HG03097 (cell line): ENCODE measurements around the gene TMEM212.
A peak's percentile ranks its signal among the peaks of the same experiment; 100 is the strongest.
"Not testable (repeated sequence)": the region's sequence is repeated elsewhere in the genome, so short reads cannot be mapped to it uniquely, and the experiment has no call there.

Source experiments
- ATAC-seq: cut with Tn5 transposase; IDR thresholded peaks from one replicate; pipeline ENCODE4 v1.9.1; 2021; ENCODE audit not compliant: unreplicated experiment, low FRiP score

The TMEM212 gene

DNA sequence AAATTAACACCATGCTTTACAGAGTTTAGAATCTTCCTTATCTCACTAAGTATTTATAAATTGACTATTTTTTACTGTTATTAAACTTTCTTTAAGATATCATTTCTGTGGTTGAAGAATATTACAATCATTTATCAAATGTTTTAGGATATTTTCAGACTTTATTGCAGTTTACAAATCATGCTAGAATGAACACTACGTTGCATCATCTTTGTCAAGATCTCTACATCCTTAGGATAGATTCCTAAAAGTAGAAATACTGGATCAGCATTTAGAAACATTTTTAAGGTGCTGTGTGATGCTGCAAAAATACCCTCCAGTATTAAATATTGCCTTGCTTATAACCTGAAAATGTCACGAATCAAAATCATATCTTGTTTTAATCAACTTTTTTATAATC is 30.3 kb upstream of the TMEM212 start:
- no peak for ATAC-seq

DNA sequence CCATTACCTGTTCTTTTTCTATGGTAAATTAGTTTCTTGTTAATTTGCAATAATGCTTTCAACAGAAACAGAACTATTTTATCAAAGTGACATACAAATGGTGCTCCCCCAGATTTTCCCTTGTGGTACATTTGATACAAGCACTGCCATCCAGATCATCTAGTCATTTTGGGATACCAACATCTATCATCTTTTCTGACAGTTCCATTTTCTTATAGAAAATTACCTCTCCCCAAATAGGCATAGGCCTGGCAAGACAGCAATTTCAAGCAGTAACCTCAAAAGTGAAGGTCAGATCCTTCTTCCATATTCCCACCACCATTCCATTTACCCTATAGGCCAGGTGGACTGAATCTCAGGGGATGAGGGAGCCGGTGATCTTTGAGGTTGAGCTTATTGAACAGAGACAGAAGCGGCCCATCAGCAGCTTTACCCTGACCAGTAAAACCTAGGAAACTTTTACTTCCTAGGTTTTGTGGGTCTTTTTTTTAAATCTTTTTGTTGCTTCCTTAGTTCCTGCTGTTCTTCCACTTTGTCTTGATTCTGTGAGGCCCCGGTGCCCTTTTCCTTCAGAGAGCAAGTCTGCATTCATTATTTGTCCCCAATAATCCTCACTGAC is 29.8 kb upstream of the TMEM212 start:
- ATAC-seq, result no peak

GRCh38 chr3:171813897-171814460 is 29.2 kb upstream of the TMEM212 start:
- ATAC-seq, result no peak

DNA sequence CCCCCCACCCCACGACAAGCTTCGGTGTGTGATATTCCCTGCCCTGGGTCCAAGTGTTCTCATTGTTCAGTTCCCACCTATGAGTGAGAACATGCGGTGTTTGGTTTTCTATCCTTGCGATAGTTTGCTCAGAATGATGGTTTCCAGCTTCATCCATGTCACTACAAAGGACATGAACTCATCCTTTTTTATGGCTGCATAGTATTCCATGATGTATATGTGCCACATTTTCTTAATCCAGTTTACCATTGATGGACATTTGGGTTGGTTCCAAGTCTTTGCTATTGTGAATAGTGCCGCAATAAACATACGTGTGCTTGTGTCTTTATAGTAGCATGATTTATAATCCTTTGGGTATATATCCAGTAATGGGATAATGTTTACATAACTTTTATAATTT is 28.5 kb upstream of the TMEM212 start:
- not testable (repeated sequence) for ATAC-seq

GRCh38 chr3:171815973-171816595 is 27.1 kb upstream of the TMEM212 start:
- no peak for ATAC-seq

DNA sequence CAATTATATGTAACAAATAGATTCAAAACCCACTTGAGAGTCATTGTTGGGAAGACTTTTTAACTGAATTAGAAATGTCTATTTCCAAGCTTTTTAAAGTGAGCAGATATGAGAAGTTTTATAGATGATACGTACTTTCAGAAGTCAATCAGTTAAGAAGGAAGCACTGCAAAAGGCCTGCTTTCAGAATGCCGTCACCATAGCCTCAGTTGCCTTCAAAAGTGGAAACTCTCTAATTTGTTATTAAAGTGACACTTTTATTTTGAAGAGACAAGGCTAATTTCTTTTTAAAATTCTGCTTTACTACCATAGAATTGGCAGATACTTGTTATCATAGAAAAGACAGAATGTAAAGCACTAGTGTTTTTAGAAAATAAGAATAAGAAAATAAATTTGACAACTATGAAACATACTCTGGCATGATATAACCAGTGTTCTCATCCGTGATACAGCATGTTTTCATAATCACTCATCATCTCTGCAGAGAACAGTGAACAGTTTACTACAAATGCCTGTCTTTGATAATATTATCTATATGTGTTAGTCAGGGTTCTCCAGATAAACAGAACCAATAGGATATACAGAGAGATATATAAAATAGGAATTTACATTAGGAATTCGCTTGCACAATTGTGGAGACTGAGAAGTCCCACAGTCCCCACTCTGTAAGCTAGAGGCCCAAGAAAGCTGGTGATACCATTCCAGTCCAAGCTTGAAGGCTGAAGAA is 25.9 kb upstream of the TMEM212 start:
- ATAC-seq, result no peak

DNA sequence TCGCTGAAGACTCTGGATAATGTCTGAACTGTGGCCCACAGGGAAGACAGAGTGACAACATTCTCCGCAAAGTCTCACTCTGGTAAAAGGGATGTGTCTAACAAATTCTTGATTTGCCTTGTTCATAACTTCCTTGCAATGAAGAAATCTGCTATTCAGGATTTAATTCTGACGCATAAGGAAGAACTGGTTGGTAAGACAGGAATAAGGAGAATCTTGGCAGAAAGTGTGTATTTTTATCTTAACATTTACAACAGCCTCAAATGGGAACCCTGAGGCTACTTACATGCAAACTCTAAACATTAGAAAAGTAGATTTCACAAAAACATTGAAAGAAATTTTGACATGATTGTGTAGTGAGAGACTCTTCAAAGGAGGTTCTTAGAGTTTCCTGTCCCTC is 22.1 kb upstream of the TMEM212 start:
- ATAC-seq, result no peak

GRCh38 chr3:171821778-171822358 is 21.3 kb upstream of the TMEM212 start:
- ATAC-seq, result no peak

- peak; percentile 96 for ATAC-seq
Measured at GRCh38 chr3:171822431-171823106, 20.6 kb upstream of the TMEM212 start.

DNA sequence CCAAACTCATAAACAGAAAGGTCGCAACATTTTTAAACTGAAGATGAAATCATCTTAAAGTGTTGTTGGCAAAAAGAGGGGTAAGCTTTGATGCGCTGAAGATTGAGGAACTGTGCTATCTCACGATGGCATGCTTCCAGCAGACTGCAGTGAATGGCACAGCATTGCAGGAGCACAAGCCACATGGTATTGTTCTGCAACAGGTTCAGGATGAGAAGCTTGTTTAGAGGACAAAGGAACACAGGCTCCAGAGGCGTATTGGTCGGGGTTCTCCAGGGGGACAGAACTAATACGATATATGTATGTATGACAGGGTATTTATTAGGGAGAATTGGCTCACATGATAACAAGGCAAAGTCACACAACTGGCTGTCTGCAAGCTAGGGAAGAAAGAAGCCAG is 19.0 kb upstream of the TMEM212 start:
- ATAC-seq, result no peak

DNA sequence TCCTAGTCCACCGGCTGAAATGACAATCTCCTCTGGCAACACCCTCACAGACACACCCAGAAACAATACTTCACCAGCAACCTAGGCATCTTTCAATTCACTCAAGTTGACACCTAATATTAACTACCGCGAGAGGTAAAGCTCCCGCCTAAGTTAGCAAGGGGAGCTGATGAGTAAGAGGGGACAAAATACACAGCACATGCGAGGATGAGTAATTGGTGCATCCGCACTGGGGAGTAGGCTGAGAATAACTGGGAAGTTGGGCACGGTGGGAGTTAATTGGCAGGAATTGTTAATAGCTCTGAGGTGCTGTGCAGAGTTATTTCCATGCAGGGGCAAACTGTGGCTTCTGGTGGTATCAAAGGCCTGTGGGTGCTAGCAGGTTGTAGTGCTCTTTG is 18.3 kb upstream of the TMEM212 start:
- no peak for ATAC-seq

- ATAC-seq, result no peak
Measured at GRCh38 chr3:171825222-171825828, 17.8 kb upstream of the TMEM212 start.

DNA sequence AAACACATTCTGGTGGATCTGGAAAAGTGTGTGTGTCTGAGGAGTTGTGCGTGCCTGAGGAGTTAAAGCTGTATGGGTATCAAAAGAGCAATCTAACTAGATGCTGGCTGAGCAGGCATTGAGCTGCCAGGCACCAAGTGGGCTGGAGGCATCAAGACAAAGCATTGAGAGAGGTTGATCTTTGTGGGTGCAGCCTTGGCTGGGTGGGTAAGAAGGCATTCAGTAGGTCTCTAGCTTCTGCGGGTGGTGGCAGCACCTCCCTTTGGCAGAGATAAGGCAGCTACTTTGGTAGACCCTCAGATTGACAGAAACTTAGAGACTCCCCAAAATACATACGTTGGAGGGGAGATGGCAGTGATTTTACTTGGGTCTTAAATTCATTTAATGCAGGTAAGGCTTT is 15.8 kb upstream of the TMEM212 start:
- ATAC-seq, result no peak

DNA sequence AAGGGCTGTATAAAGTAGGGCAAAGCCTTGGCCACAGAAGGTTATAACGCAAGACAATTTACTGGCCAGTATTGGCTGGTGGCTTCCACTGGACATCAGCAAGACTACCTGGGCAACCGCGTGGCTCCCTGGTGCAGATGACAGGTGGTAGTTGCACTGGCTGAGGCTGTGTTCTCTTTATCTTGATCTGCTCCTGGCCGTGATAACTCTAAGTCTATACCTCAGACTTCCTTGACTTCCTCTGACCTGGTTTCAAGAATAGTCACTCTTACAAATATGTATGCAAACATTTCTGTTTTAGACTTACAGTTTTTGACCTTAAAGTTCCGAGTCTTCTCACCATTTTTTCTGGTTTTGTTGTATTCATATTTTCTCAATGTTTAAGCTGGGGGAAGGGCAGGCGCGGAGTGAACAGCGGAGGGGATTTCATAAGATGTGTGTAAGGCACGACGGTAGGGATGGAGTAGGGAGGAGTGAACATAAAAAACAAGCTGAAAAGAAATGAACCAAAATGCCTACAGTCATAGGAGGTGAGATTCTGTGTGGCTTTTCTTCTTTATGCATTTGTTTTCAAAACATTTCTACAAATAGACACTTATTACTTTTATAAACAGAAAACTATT is 15.2 kb upstream of the TMEM212 start:
- no peak for ATAC-seq

- no peak for ATAC-seq
Measured at GRCh38 chr3:171828902-171829770, 14.0 kb upstream of the TMEM212 start.

DNA sequence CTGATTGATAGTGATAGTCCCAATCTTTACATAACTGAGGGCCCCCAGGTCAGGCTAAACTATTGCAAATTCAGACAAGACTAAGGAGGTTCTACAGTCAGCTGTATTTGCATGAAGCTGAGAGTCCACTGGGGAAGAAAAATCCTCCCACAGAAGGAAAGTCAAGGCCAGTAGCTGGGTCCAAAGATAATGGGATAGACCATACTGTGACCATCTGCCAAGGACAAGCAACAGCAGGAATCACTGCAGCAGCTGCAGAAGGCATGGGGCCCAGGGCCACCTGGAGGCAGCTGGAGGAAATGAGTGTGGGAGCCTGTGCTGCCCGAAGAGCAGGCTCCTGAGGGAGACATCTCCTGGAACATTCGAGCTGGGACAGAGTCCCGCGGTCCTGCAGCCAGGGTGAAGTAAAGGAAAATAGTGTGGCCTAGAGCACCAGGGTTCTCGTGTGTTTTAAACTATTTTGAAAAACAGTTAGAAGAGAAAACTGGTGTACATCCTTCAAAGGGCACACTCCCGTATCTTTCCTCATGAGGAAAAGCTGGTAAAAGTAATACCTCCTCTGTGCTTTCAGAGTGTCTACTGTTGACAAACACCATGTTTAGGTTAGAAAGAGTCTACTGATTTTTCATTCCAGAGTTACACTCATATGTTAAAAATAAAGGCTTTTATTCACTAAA is 13.2 kb upstream of the TMEM212 start:
- no peak for ATAC-seq

GRCh38 chr3:171830518-171830875 is 12.7 kb upstream of the TMEM212 start:
- ATAC-seq, result no peak

- no peak for ATAC-seq
Measured at GRCh38 chr3:171831936-171832335, 11.2 kb upstream of the TMEM212 start.

- ATAC-seq, result no peak
Measured at GRCh38 chr3:171832989-171833388, 10.2 kb upstream of the TMEM212 start.
